Measurements from ENCODE around the gene PTCH2.

- TF ChIP-seq EZH2phosphoT487 (IDR thresholded peaks at IDR 0.05; ENCODE audit: borderline replicate concordance, low read length) = no peak
- TF ChIP-seq CTCF (IDR thresholded peaks at IDR 0.05; ENCODE audit: low read depth, low read length, poor library complexity, severe bottlenecking) = no peak
These were observed 3.9 kb upstream of the PTCH2 start for GRCh38 chr1:44846985-44847384.

Data from DOHH2 (cell line).